Neutrophil (primary cell): Measurements from ENCODE around the gene VSIR.

Experiments used
- H3K27ac ChIP-seq: fragments of 200-600 bp; sonication (generic); 2 replicates; pipeline ENCODE4 v1.5.1; 2016; ENCODE audit warnings: mild to moderate bottlenecking, moderate library complexity
- H3K27me3 ChIP-seq: fragments of 200-600 bp; sonication (generic); 2 replicates; pipeline ENCODE4 v1.6.0; 2016; ENCODE audit warnings: mild to moderate bottlenecking
- H3K36me3 ChIP-seq: fragments of 200-600 bp; sonication (generic); 2 replicates; pipeline ENCODE4 v1.5.1; 2017
- H3K4me1 ChIP-seq, 2 experiments: fragments of 200-600 bp in 1 of 2; sonication (generic) in 1 of 2; 1 replicate in 1 of 2; 2 replicates in 1 of 2; pipeline versions ENCODE4 v1.5.1 to v1.6.1; 2013 to 2016; ENCODE audit warnings: low read depth in 1 of 2, low read length in 1 of 2, mild to moderate bottlenecking in 1 of 2, moderate library complexity in 1 of 2; ENCODE audit not compliant: control insufficient read depth in 1 of 2, insufficient read depth in 1 of 2
- H3K4me3 ChIP-seq, 2 experiments: fragments of 200-600 bp in 1 of 2; sonication (generic) in 1 of 2; 1 replicate in 1 of 2; 2 replicates in 1 of 2; pipeline ENCODE4 v1.5.1; 2013 to 2016; ENCODE audit warnings: low read depth in 1 of 2, low read length in 1 of 2, mild to moderate bottlenecking in 1 of 2, moderate library complexity in 1 of 2
- H3K9me3 ChIP-seq: fragments of 200-600 bp; sonication (generic); 2 replicates; pipeline ENCODE4 v1.5.1; 2016
- CTCF ChIP-seq: fragments of 200-600 bp; sonication (generic); IDR thresholded peaks from 2 replicates; pipeline ENCODE4 v1.5.1; 2016; ENCODE audit warnings: antibody characterized with exemption

VSIR gene

GRCh38 chr10:71747039-71747531 is 26.2 kb downstream of the VSIR start:
- TF ChIP-seq CTCF, result no peak
- H3K36me3 ChIP-seq, result peaks cover 63% of the 10 kb centered on the region
- H3K4me3 ChIP-seq, result peak overlapping the region; percentile 56 to 64
- no peaks in the 10 kb centered on the region for H3K9me3 ChIP-seq
- peak overlapping the region; percentile 99 for H3K27ac ChIP-seq
- no peaks in the 10 kb centered on the region for H3K27me3 ChIP-seq
- peaks cover 100% of the 10 kb centered on the region in 2 experiments for H3K4me1 ChIP-seq

GRCh38 chr10:71746344-71747037 is 26.8 kb downstream of the VSIR start:
- H3K27ac ChIP-seq, result peak overlapping the region; percentile 99
- H3K27me3 ChIP-seq, result no peaks in the 10 kb centered on the region
- no peaks in the 10 kb centered on the region for H3K9me3 ChIP-seq
- peak; percentile 17 for TF ChIP-seq CTCF
- H3K36me3 ChIP-seq, result peaks cover 63% of the 10 kb centered on the region
- H3K4me3 ChIP-seq, result peak overlapping the region; percentile 56 to 64
- peaks cover 100% of the 10 kb centered on the region in 2 experiments for H3K4me1 ChIP-seq

- H3K36me3 ChIP-seq, result peaks cover 60% of the 10 kb centered on the region
- peak overlapping the region; percentile 56 to 64 for H3K4me3 ChIP-seq
- no peak for TF ChIP-seq CTCF
- H3K27me3 ChIP-seq, result no peaks in the 10 kb centered on the region
- no peaks in the 10 kb centered on the region for H3K9me3 ChIP-seq
- peak overlapping the region; percentile 99 for H3K27ac ChIP-seq
- H3K4me1 ChIP-seq, result peaks cover 100% of the 10 kb centered on the region in 2 experiments
Observed at GRCh38 chr10:71745664-71746250, 27.6 kb downstream of the VSIR start.

GRCh38 chr10:71744897-71745663 is 28.2 kb downstream of the VSIR start:
- Histone ChIP-seq H3K4me3 (no peak overlapping the region), H3K36me3 (peaks cover 53% of the 10 kb centered on the region), H3K27ac (peak overlapping the region; percentile 99), H3K27me3 (no peaks in the 10 kb centered on the region), H3K9me3 (no peaks in the 10 kb centered on the region), H3K4me1 (peaks cover 100% of the 10 kb centered on the region in 2 experiments)
- TF ChIP-seq CTCF, result no peak

GRCh38 chr10:71743866-71744265 is 29.5 kb downstream of the VSIR start:
- Histone ChIP-seq H3K9me3 (no peaks in the 10 kb centered on the region), H3K27me3 (no peaks in the 10 kb centered on the region), H3K27ac (peak overlapping the region; percentile 99), H3K4me3 (no peak overlapping the region), H3K4me1 (peaks cover 100% of the 10 kb centered on the region in 2 experiments), H3K36me3 (peaks cover 41% of the 10 kb centered on the region)
- no peak for TF ChIP-seq CTCF
